ENCODE results near the gene EMP3.
A peak's percentile ranks its signal among the peaks of the same experiment; 100 is the strongest.

Gene EMP3

GRCh38 chr19:48346191-48346590 is 20.8 kb downstream of the EMP3 start:
- DNase-seq (ENCODE audit: extremely low read depth, low read depth), result no peak
- no peak overlapping the region for H3K4me3 ChIP-seq (replicated peaks; ENCODE audit: low read depth, low read length)
- no peak for TF ChIP-seq CTCF (IDR thresholded peaks at IDR 0.05; ENCODE audit: low read depth, low read length, missing control alignments)

- no peak for DNase-seq (ENCODE audit: extremely low read depth, low read depth)
- H3K4me3 ChIP-seq (replicated peaks; ENCODE audit: low read depth, low read length), result no peak overlapping the region
- TF ChIP-seq CTCF (IDR thresholded peaks at IDR 0.05; ENCODE audit: low read depth, low read length, missing control alignments), result no peak
Observed at GRCh38 chr19:48348045-48348444, 22.7 kb downstream of the EMP3 start.

- H3K4me3 ChIP-seq (replicated peaks; ENCODE audit: low read depth, low read length), result no peak overlapping the region
- no peak for DNase-seq (ENCODE audit: extremely low read depth, low read depth)
- no peak for TF ChIP-seq CTCF (IDR thresholded peaks at IDR 0.05; ENCODE audit: low read depth, low read length, missing control alignments)
Observed at GRCh38 chr19:48348737-48349136, 23.4 kb downstream of the EMP3 start.

GRCh38 chr19:48350856-48351255 is 25.5 kb downstream of the EMP3 start:
- TF ChIP-seq CTCF (IDR thresholded peaks at IDR 0.05; ENCODE audit: low read depth, low read length, missing control alignments), result no peak
- H3K4me3 ChIP-seq (replicated peaks; ENCODE audit: low read depth, low read length), result no peak overlapping the region
- DNase-seq (ENCODE audit: extremely low read depth, low read depth), result no peak

- no peak overlapping the region for H3K4me3 ChIP-seq (replicated peaks; ENCODE audit: low read depth, low read length)
- peak; percentile 92 for TF ChIP-seq CTCF (IDR thresholded peaks at IDR 0.05; ENCODE audit: low read depth, low read length, missing control alignments)
- no peak for DNase-seq (ENCODE audit: extremely low read depth, low read depth)
Observed at GRCh38 chr19:48351341-48351752, 26.0 kb downstream of the EMP3 start.

- no peak for TF ChIP-seq CTCF (IDR thresholded peaks at IDR 0.05; ENCODE audit: low read depth, low read length, missing control alignments)
- no peak for DNase-seq (ENCODE audit: extremely low read depth, low read depth)
- no peak overlapping the region for H3K4me3 ChIP-seq (replicated peaks; ENCODE audit: low read depth, low read length)
Observed at GRCh38 chr19:48353677-48354076, 28.3 kb downstream of the EMP3 start.

- no peak overlapping the region for H3K4me3 ChIP-seq (replicated peaks; ENCODE audit: low read depth, low read length)
- no peak for TF ChIP-seq CTCF (IDR thresholded peaks at IDR 0.05; ENCODE audit: low read depth, low read length, missing control alignments)
- DNase-seq (ENCODE audit: extremely low read depth, low read depth), result no peak
Observed at GRCh38 chr19:48354332-48354992, 29.1 kb downstream of the EMP3 start.
